ENCODE results near the gene UPF1. TPM values are rescaled to one million over a fixed set of nuclear protein-coding genes. Genes with fewer than 3 reads are reported as not detected.

The UPF1 gene
- total RNA-seq (10 to 100 TPM; 96.8 to 97.2 TPM), polyA plus RNA-seq (24.6 TPM)

- peak; percentile 95 to 98 (median 96) for DNase-seq
- peak within 1 kb of the TSS; percentile 82 for H3K4me3 ChIP-seq (ENCODE audit: low read length)
- peaks cover 13% of the 10 kb centered on the region for H3K36me3 ChIP-seq (ENCODE audit: insufficient read depth, low read length)
- peaks cover 4 to 40% (median 6%) of the 10 kb centered on the region in 3 donors for H3K36me3 Mint-ChIP-seq
- H3K9me3 Mint-ChIP-seq, result peaks cover 0 to 8% (median 0%) of the 10 kb centered on the region in 5 donors
- peaks cover 8 to 9% of the 10 kb centered on the region in 2 donors for H3K27me3 Mint-ChIP-seq
- no peaks in the 10 kb centered on the region for H3K27me3 ChIP-seq (ENCODE audit: insufficient read depth, low read length, poor library complexity, severe bottlenecking)
- CTCF ChIA-PET, result interaction anchor here (0.7 to 2.7 kb wide), 5 partner anchors 10 to 413 kb away, joined by 3 to 22 read pairs (median 4); partner anchors contain the start of gene SSBP4
- H3K4me3 Mint-ChIP-seq, result peak within 1 kb of the TSS; percentile 89 to 98 (median 92)
- H3K9me3 ChIP-seq (ENCODE audit: low read length), result no peaks in the 10 kb centered on the region
- peak within 1 kb of the TSS; percentile 83 to 98 (median 94) for H3K27ac Mint-ChIP-seq
- POLR2A ChIA-PET, result interaction anchor here (0.6 to 1.9 kb wide), 11 partner anchors 10 to 552 kb away, joined by 3 to 9 read pairs (median 3); partner anchors contain the start of genes COPE, DDX49 and UBA52
- H3K4me1 Mint-ChIP-seq, result peaks cover 37 to 41% (median 39%) of the 10 kb centered on the region in 3 donors
- H3K27ac ChIP-seq (ENCODE audit: low read depth, low read length), result peak within 1 kb of the TSS; percentile 78
- H3K4me1 ChIP-seq (ENCODE audit: insufficient read depth, low read length), result peaks cover 39% of the 10 kb centered on the region
These were observed at the start of gene UPF1 for GRCh38 chr19:18831524-18832305. Gene UPF1, plus strand, starts transcription at chr19:18831959. Its CDS starts 251 bp downstream, at chr19:18832210.

- POLR2A ChIA-PET, result no interaction called here
- H3K27ac ChIP-seq (ENCODE audit: low read depth, low read length), result no peak overlapping the region
- Mint-ChIP-seq H3K27ac (no peak overlapping the region), H3K4me1 (peaks cover 19 to 22% (median 22%) of the 10 kb centered on the region in 3 donors), H3K9me3 (peaks cover 0 to 2% (median 0%) of the 10 kb centered on the region in 5 donors), H3K27me3 (peaks cover 26 to 35% of the 10 kb centered on the region in 2 donors), H3K4me3 (no peak overlapping the region), H3K36me3 (peaks cover 0 to under 1% (median 0%) of the 10 kb centered on the region in 3 donors)
- no peak for DNase-seq
- CTCF ChIA-PET, result no interaction called here
- H3K27me3 ChIP-seq (ENCODE audit: insufficient read depth, low read length, poor library complexity, severe bottlenecking), result peaks cover 5% of the 10 kb centered on the region
- no peaks in the 10 kb centered on the region for H3K36me3 ChIP-seq (ENCODE audit: insufficient read depth, low read length)
- no peak overlapping the region for H3K4me3 ChIP-seq (ENCODE audit: low read length)
- H3K9me3 ChIP-seq (ENCODE audit: low read length), result no peaks in the 10 kb centered on the region
- no peaks in the 10 kb centered on the region for H3K4me1 ChIP-seq (ENCODE audit: insufficient read depth, low read length)
These were observed 49.1 kb upstream of the UPF1 start for GRCh38 chr19:18782559-18783225.

DNA sequence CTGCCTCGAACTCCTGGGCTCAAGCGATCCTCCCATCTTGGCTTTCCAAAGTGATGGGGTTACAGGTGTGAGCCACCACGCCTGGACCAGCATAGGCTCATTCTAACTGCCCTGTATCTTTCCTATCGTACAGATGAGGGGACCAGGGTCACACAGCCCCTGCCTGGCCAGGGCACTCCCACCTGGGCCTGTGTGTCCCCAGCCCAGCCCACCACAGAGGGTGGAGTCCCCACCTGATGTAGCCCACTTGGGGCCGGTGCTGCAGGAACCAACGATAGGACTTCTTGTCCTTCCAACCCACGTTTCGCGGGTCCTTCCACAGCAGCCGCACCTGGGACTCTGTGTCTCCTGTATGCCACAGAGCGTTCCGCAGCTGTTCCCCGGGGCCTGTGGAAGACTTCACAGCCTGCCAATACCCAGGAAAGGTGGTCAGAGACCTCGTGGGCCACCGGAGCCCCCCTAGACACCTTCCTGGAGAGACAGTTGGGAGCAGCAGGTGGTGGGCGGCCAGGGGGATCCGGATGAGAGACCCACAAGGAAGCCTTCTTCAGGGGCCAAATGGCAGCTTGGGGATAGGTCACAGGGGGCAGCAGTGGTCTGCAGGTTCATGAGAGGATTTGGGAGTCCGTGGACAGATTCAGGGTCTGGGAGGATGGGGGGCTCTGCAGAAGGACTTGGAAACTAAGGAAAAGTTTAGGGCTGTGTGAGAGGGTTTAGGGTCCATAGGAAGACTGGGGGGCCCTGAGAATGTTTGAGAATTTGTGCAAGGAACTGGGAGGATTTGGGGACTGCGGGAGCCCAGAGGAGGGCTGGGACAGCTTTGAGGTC, 47.6 kb upstream of the UPF1 start:
- ChIA-PET CTCF (no interaction called here), POLR2A (no interaction called here)

GRCh38 chr19:18784786-18785120, 47.0 kb upstream of the UPF1 start:
- Mint-ChIP-seq H3K27me3 (peaks cover 41 to 42% of the 10 kb centered on the region in 2 donors), H3K4me3 (peak overlapping the region in 1 of 7 donors; percentile 51), H3K36me3 (no peaks in the 10 kb centered on the region), H3K4me1 (peaks cover 26 to 41% (median 30%) of the 10 kb centered on the region in 3 donors), H3K9me3 (peaks cover 0 to 2% (median 0%) of the 10 kb centered on the region in 5 donors), H3K27ac (no peak overlapping the region)
- H3K36me3 ChIP-seq (ENCODE audit: insufficient read depth, low read length), result no peaks in the 10 kb centered on the region
- peaks cover 13% of the 10 kb centered on the region for H3K4me1 ChIP-seq (ENCODE audit: insufficient read depth, low read length)
- H3K27me3 ChIP-seq (ENCODE audit: insufficient read depth, low read length, poor library complexity, severe bottlenecking), result peaks cover 15% of the 10 kb centered on the region
- DNase-seq, result no peak
- POLR2A ChIA-PET, result no interaction called here
- no peak overlapping the region for H3K4me3 ChIP-seq (ENCODE audit: low read length)
- no peak overlapping the region for H3K27ac ChIP-seq (ENCODE audit: low read depth, low read length)
- H3K9me3 ChIP-seq (ENCODE audit: low read length), result no peaks in the 10 kb centered on the region
- CTCF ChIA-PET, result no interaction called here

More for the DNA sequence above, 47.6 kb upstream of the UPF1 start:
- peak overlapping the region in 1 of 7 donors; percentile 34 for H3K4me3 Mint-ChIP-seq
- no peak overlapping the region for H3K27ac ChIP-seq (ENCODE audit: low read depth, low read length)
- DNase-seq, result no peak
- H3K4me3 ChIP-seq (ENCODE audit: low read length), result no peak overlapping the region
- no peaks in the 10 kb centered on the region for H3K9me3 ChIP-seq (ENCODE audit: low read length)
- peaks cover 0 to 2% (median 0%) of the 10 kb centered on the region in 5 donors for H3K9me3 Mint-ChIP-seq
- H3K27ac Mint-ChIP-seq, result peak overlapping the region in 1 of 8 donors; percentile 64
- H3K36me3 Mint-ChIP-seq, result no peaks in the 10 kb centered on the region
- H3K4me1 ChIP-seq (ENCODE audit: insufficient read depth, low read length), result peaks cover 8% of the 10 kb centered on the region
- H3K36me3 ChIP-seq (ENCODE audit: insufficient read depth, low read length), result no peaks in the 10 kb centered on the region
- peaks cover 12% of the 10 kb centered on the region for H3K27me3 ChIP-seq (ENCODE audit: insufficient read depth, low read length, poor library complexity, severe bottlenecking)
- H3K4me1 Mint-ChIP-seq, result peaks cover 23 to 35% (median 27%) of the 10 kb centered on the region in 3 donors
- H3K27me3 Mint-ChIP-seq, result peaks cover 37 to 40% of the 10 kb centered on the region in 2 donors

DNA sequence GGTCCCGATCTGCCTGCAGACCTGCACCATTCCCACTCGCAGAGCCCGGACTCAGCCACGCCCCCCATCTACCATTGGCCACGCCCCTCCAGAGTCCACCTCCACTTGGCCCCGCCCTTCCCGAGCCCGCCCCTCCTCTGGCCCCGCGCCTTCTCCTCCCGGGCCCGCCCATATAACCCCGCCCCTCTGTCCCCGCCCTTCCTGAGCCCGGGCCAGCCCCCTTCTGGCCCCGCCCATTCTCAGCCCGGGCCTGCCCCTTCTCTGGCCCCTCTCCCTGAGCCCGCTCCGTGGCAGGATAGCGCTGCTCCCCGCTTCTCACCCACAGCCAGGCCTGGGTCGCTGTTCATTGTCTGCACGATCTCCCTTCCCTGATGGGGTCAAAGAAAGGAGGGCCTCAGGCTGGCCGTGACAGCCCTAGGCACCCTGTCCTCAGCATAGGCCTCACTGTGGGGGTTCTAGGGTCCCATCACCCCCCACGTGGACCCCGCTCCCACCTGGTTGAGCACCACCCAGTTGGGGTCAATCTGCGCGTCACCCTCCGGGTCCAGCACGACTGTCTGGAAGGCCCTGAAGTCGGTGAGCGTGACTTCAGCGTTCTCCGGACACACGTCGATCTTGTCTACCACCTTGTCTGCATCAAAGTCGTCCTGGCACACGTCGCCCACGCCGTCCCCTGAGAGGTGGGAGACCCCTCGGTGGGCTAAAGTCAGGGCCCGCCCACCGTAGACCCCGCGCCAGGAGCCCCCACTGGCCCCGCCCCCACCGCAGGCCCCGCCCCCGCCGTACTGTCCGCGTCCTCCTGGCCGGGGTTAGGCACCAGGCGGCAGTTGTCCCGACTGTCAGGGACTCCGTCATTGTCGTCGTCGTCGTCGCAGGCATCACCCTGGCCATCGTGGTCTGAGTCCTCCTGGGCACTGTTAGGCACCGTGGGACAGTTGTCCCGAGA, 46.3 kb upstream of the UPF1 start:
- Mint-ChIP-seq H3K27ac (peak overlapping the region in 1 of 8 donors; percentile 55), H3K27me3 (peaks cover 45 to 49% of the 10 kb centered on the region in 2 donors), H3K4me3 (peak overlapping the region in 5 of 7 donors; percentile 39 to 87 (median 54)), H3K4me1 (peaks cover 30 to 48% (median 35%) of the 10 kb centered on the region in 3 donors), H3K9me3 (peaks cover 0 to 3% (median 0%) of the 10 kb centered on the region in 5 donors), H3K36me3 (peaks cover 0 to 1% (median 0%) of the 10 kb centered on the region in 3 donors)
- Histone ChIP-seq H3K9me3 (ENCODE audit: low read length) (no peaks in the 10 kb centered on the region), H3K4me1 (ENCODE audit: insufficient read depth, low read length) (peaks cover 17% of the 10 kb centered on the region), H3K4me3 (ENCODE audit: low read length) (no peak overlapping the region), H3K27ac (ENCODE audit: low read depth, low read length) (no peak overlapping the region), H3K36me3 (ENCODE audit: insufficient read depth, low read length) (no peaks in the 10 kb centered on the region), H3K27me3 (ENCODE audit: insufficient read depth, low read length, poor library complexity, severe bottlenecking) (peaks cover 20% of the 10 kb centered on the region)
- peak; percentile 33 to 68 (median 58) for DNase-seq
- CTCF ChIA-PET, result no interaction called here
- POLR2A ChIA-PET, result interaction anchor here (0.5 kb wide), 1 partner anchor 58 kb away, joined by 3 read pairs; no protein-coding TSS in a partner anchor

GRCh38 chr19:18788529-18789421, 43.0 kb upstream of the UPF1 start:
- peaks cover 55 to 76% of the 10 kb centered on the region in 2 donors for H3K27me3 Mint-ChIP-seq
- H3K4me3 ChIP-seq (ENCODE audit: low read length), result no peak overlapping the region
- peak overlapping the region in 5 of 7 donors; percentile 68 to 83 (median 72) for H3K4me3 Mint-ChIP-seq
- H3K9me3 Mint-ChIP-seq, result peaks cover 0 to 7% (median 0%) of the 10 kb centered on the region in 5 donors
- peaks cover 0 to 1% (median 0%) of the 10 kb centered on the region in 3 donors for H3K36me3 Mint-ChIP-seq
- H3K4me1 ChIP-seq (ENCODE audit: insufficient read depth, low read length), result peaks cover 19% of the 10 kb centered on the region
- peaks cover 31 to 53% (median 37%) of the 10 kb centered on the region in 3 donors for H3K4me1 Mint-ChIP-seq
- peak overlapping the region in 1 of 8 donors; percentile 64 for H3K27ac Mint-ChIP-seq
- H3K27me3 ChIP-seq (ENCODE audit: insufficient read depth, low read length, poor library complexity, severe bottlenecking), result peaks cover 27% of the 10 kb centered on the region
- POLR2A ChIA-PET, result no interaction called here
- H3K27ac ChIP-seq (ENCODE audit: low read depth, low read length), result no peak overlapping the region
- H3K36me3 ChIP-seq (ENCODE audit: insufficient read depth, low read length), result no peaks in the 10 kb centered on the region
- H3K9me3 ChIP-seq (ENCODE audit: low read length), result no peaks in the 10 kb centered on the region
- DNase-seq, result no peak
- CTCF ChIA-PET, result no interaction called here
